Measurements from ENCODE around the gene UBA52.

The UBA52 gene

DNA sequence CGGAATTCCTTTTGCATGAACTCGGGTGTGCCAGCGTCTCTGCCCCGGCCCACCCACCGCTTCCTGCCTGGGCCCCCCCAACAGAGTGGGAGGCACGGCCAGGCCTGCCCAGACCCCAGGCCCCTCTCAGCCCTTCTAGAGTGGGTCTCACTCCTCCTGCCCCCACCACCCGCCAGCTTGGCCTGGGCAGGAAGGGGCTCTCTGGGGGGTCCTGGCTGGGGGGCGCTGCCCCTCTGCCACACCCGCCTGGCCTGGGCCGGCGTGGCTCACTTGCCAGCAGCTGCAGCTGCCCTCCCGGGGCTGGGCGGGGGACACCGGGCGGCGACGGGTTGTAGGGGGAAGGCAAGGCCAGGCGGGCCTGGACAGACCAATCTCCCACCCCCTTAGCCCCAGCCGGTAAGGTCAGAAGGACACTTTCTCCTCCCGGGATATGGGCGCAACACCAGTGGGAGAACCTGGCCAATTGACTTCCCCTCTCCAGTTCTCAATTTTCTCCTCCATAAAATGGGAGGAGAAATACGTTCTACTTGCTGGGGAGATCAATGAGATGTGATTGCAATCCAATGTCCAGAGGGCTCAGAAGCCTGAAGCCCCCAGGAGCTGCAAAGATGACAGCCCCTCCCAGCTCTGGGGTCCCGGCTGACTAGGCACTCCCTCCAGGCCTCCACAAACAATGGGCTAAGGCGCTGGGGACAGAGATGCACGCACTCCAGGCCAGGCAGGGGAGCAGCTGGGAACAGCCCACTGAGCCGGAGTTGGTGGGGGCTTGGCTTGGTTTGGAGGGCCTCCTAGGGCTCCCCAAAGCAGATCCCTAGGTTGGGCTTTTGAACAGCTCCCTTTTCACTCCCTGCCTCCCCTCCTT lies 32.5 kb downstream of the UBA52 start:
- Histone ChIP-seq H3K9ac (ENCODE audit: low read length) (no peak overlapping the region), H3K27ac (ENCODE audit: low read length) (no peak overlapping the region)

DNA sequence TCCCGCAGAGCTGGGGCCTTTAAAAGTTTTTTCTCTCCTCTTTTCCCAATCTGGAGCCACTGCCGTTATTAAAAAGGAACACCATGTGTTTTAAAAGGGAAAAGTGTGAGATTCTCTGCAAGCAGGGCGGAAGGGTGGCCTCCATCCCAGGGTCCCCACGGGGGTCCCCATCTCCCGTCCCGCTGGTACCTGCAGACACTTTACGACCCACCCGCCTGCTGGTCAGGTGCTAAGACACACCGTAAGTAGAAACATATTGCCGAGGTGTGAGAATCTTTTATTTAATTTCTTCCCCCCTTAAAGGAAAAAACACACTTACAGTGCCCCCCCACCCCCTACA lies 33.1 kb downstream of the UBA52 start:
- Histone ChIP-seq H3K36me3 (replicated peaks; ENCODE audit: insufficient read depth, low read length) (no peaks in the 10 kb centered on the region), H3K4me2 (ENCODE audit: low read depth, low read length) (no peak overlapping the region), H3K27ac (ENCODE audit: low read length) (no peak overlapping the region), H3K9me3 (replicated peaks; ENCODE audit: insufficient read depth, low read length) (no peaks in the 10 kb centered on the region), H3F3A (ENCODE audit: insufficient read depth, low read length) (no peaks in the 10 kb centered on the region), H4K20me1 (ENCODE audit: insufficient read depth, low read length) (no peaks in the 10 kb centered on the region), H3K4me3 (ENCODE audit: low read length) (no peak overlapping the region), H3K27me3 (replicated peaks; ENCODE audit: insufficient read depth, low read length) (peaks cover 85% of the 10 kb centered on the region), H3K9me2 (replicated peaks; ENCODE audit: insufficient read depth, low read length) (no peaks in the 10 kb centered on the region), H3K9ac (ENCODE audit: low read length) (no peak overlapping the region), H3K79me2 (ENCODE audit: low read length) (no peaks in the 10 kb centered on the region), H3K4me1 (ENCODE audit: low read length) (no peaks in the 10 kb centered on the region), H2AFZ (ENCODE audit: low read length) (no peak overlapping the region)
- DNase-seq, result no peak
- TF ChIP-seq, protein P1, sequence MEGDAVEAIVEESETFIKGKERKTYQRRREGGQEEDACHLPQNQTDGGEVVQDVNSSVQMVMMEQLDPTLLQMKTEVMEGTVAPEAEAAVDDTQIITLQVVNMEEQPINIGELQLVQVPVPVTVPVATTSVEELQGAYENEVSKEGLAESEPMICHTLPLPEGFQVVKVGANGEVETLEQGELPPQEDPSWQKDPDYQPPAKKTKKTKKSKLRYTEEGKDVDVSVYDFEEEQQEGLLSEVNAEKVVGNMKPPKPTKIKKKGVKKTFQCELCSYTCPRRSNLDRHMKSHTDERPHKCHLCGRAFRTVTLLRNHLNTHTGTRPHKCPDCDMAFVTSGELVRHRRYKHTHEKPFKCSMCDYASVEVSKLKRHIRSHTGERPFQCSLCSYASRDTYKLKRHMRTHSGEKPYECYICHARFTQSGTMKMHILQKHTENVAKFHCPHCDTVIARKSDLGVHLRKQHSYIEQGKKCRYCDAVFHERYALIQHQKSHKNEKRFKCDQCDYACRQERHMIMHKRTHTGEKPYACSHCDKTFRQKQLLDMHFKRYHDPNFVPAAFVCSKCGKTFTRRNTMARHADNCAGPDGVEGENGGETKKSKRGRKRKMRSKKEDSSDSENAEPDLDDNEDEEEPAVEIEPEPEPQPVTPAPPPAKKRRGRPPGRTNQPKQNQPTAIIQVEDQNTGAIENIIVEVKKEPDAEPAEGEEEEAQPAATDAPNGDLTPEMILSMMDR (IDR thresholded peaks at IDR 0.05; ENCODE audit: low read length), result no peak
- TF ChIP-seq EZH2 (optimal IDR thresholded peaks at IDR 0.05; ENCODE audit: low read depth, low read length) (no peak), EZH2phosphoT487 (IDR thresholded peaks at IDR 0.05; ENCODE audit: low read length) (no peak)

More for the DNA sequence above, 32.5 kb downstream of the UBA52 start:
- Histone ChIP-seq H3K9me3 (replicated peaks; ENCODE audit: insufficient read depth, low read length) (no peaks in the 10 kb centered on the region), H3K4me3 (ENCODE audit: low read length) (no peak overlapping the region), H4K20me1 (ENCODE audit: insufficient read depth, low read length) (no peaks in the 10 kb centered on the region), H3K4me1 (ENCODE audit: low read length) (no peaks in the 10 kb centered on the region), H3F3A (ENCODE audit: insufficient read depth, low read length) (no peaks in the 10 kb centered on the region), H3K36me3 (replicated peaks; ENCODE audit: insufficient read depth, low read length) (no peaks in the 10 kb centered on the region), H2AFZ (ENCODE audit: low read length) (no peak overlapping the region), H3K9me2 (replicated peaks; ENCODE audit: insufficient read depth, low read length) (no peaks in the 10 kb centered on the region), H3K27me3 (replicated peaks; ENCODE audit: insufficient read depth, low read length) (peaks cover 85% of the 10 kb centered on the region), H3K79me2 (ENCODE audit: low read length) (no peaks in the 10 kb centered on the region), H3K4me2 (ENCODE audit: low read depth, low read length) (no peak overlapping the region)
- no peak for DNase-seq
- TF ChIP-seq EZH2 (optimal IDR thresholded peaks at IDR 0.05; ENCODE audit: low read depth, low read length) (no peak), EZH2phosphoT487 (IDR thresholded peaks at IDR 0.05; ENCODE audit: low read length) (no peak)
- TF ChIP-seq, protein P1 (IDR thresholded peaks at IDR 0.05; ENCODE audit: low read length), result no peak

DNA sequence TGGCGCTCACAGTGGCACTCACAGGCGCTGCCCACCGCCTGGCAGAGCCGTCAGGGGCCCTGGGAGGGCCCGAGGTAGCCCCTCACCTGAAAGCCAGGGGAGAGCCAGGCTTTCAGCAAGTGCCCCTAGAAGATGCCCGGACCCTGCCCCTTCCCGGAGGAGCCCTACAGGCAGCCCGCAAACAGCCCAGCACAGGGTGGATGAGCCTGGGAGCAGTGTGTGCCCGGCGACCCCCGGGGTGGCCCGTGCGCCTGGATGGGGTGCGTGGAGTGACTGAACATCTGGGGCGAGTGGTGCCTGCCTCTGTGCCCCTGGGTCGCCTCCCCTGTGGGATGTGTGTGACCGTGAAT lies 33.5 kb downstream of the UBA52 start:
- H2AFZ ChIP-seq (ENCODE audit: low read length), result no peak overlapping the region
- no peaks in the 10 kb centered on the region for H4K20me1 ChIP-seq (ENCODE audit: insufficient read depth, low read length)
- no peaks in the 10 kb centered on the region for H3F3A ChIP-seq (ENCODE audit: insufficient read depth, low read length)
- H3K9me2 ChIP-seq (replicated peaks; ENCODE audit: insufficient read depth, low read length), result no peaks in the 10 kb centered on the region
- H3K9ac ChIP-seq (ENCODE audit: low read length), result no peak overlapping the region
- DNase-seq, result no peak
- no peak overlapping the region for H3K27ac ChIP-seq (ENCODE audit: low read length)
- H3K27me3 ChIP-seq (replicated peaks; ENCODE audit: insufficient read depth, low read length), result peaks cover 85% of the 10 kb centered on the region
- no peak overlapping the region for H3K4me2 ChIP-seq (ENCODE audit: low read depth, low read length)
- H3K9me3 ChIP-seq (replicated peaks; ENCODE audit: insufficient read depth, low read length), result no peaks in the 10 kb centered on the region
- no peak overlapping the region for H3K4me3 ChIP-seq (ENCODE audit: low read length)
- H3K36me3 ChIP-seq (replicated peaks; ENCODE audit: insufficient read depth, low read length), result no peaks in the 10 kb centered on the region
- no peaks in the 10 kb centered on the region for H3K4me1 ChIP-seq (ENCODE audit: low read length)
- TF ChIP-seq EZH2 (optimal IDR thresholded peaks at IDR 0.05; ENCODE audit: low read depth, low read length) (no peak), EZH2phosphoT487 (IDR thresholded peaks at IDR 0.05; ENCODE audit: low read length) (no peak)
- TF ChIP-seq, protein P1 (IDR thresholded peaks at IDR 0.05; ENCODE audit: low read length), result no peak
- H3K79me2 ChIP-seq (ENCODE audit: low read length), result no peaks in the 10 kb centered on the region

Data from MM.1S (cell line).